ENCODE measurements around the gene NPIPA3. TPM values are rescaled to one million over a fixed set of nuclear protein-coding genes. Genes with fewer than 3 reads are reported as not detected.
"Not testable (repeated sequence)": the region's sequence is repeated elsewhere in the genome, so short reads cannot be mapped to it uniquely, and the experiment has no call there.

Gene NPIPA3
- total RNA-seq, 1 experiment from 2014 or later = 0.37 TPM

DNA sequence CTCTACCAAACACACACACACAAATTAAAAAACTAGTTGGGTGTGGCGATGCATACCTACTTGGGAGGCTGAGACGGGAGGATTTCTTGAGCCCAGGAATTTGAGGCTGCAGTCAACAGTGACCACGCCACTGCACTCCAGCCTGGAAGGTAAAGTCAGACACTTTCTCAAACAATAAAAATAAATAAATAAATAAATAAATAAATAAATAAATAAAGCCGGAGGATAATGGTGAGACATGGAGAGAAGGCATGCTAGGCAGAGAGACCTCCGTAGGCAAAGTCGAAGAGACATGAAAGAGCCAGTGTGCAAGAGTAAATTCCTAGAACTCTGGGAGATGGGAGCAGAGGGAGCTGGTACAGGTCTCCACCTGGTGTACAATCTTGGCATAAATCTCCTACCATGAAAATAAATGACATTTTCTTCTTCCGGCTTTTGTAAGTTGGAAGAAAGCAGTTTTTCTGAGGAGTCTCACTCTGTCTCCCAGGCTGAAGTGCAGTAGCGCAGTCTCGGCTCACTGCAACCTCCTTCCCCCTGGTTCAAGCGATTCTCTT lies 37.7 kb downstream of the NPIPA3 start:
- DNase-seq (ENCODE audit: low spot score); in situ Hi-C loops (cut with HindIII; ENCODE audit: low sequenced_read_pairs): not testable (repeated sequence)

GRCh38 chr16:14741794-14742193 lies 38.6 kb downstream of the NPIPA3 start:
- in situ Hi-C loops (cut with HindIII; ENCODE audit: low sequenced_read_pairs) = not testable (repeated sequence)

GRCh38 chr16:14742273-14743128 lies 39.3 kb downstream of the NPIPA3 start, which contains the start of gene NPIPA2:
NPIPA2 (plus strand) TSS chr16:14742533; CDS start chr16:14748066, 5,533 bp downstream.
- DNase-seq (ENCODE audit: low spot score); in situ Hi-C loops (cut with HindIII; ENCODE audit: low sequenced_read_pairs): not testable (repeated sequence)

More at GRCh38 chr16:14741794-14742193, 38.6 kb downstream of the NPIPA3 start:
- not testable (repeated sequence) for DNase-seq (ENCODE audit: low spot score)

DNA sequence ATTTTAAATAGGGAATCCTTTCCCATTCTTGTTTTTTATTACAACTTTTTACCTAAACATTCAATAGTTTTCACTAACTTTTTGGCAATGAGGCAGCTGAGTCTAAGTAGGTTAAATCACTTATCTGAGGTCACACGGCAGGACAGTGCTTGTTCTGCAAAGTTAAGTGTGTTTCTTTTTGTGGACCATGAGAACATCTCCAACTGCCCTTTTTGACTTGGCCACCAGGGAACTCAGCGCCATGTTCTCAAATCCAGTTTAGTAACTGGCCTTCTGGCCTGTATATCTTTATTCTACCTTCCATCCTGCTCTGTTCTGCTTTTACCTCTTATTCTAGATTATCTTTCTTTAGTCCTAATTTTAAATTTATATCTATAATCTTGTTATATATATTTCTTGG lies 70.4 kb downstream of the NPIPA3 start:
- DNase-seq (ENCODE audit: low spot score); in situ Hi-C loops (cut with HindIII; ENCODE audit: low sequenced_read_pairs): not testable (repeated sequence)

GRCh38 chr16:14775624-14776023 lies 72.4 kb downstream of the NPIPA3 start:
- DNase-seq (ENCODE audit: low spot score); in situ Hi-C loops (cut with HindIII; ENCODE audit: low sequenced_read_pairs): not testable (repeated sequence)

Other genes starting within 250 kb of the NPIPA3 start
- gene PARN, start 73.2 kb upstream of the NPIPA3 start, total RNA-seq (2014; rRNA removed; shearing (Covaris generic)) = 27.2 and 36.2 TPM in 2 replicates
- 129 and 174 TPM in 2 replicates for gene BFAR, start 70.5 kb upstream of the NPIPA3 start, total RNA-seq (2014; rRNA removed; shearing (Covaris generic))
- gene PLA2G10, start 9.1 kb upstream of the NPIPA3 start, total RNA-seq (2014; rRNA removed; shearing (Covaris generic)) = not detected in 2 replicates
- gene NPIPA2, start 39.1 kb downstream of the NPIPA3 start, total RNA-seq (2014; rRNA removed; shearing (Covaris generic)) = 0.37 TPM in 1 of 2 replicates, not detected in the other
- 79.2 and 98.5 TPM in 2 replicates for gene NOMO1, start 130.3 kb downstream of the NPIPA3 start, total RNA-seq (2014; rRNA removed; shearing (Covaris generic))
- gene NPIPA1, start 234.0 kb downstream of the NPIPA3 start, total RNA-seq (2014; rRNA removed; shearing (Covaris generic)) = 19.7 and 37.0 TPM in 2 replicates